ENCODE results near the gene SGCD.

The SGCD gene

GRCh38 chr5:156684216-156684615 is 357.3 kb downstream of the SGCD start:
- no peak for DNase-seq (ENCODE audit: low spot score)
- FAIRE-seq = no peak

- DNase-seq (ENCODE audit: low spot score) (no peak), FAIRE-seq (no peak)
Observed at GRCh38 chr5:156685481-156685880, 358.5 kb downstream of the SGCD start.

GRCh38 chr5:156686380-156686779 is 359.4 kb downstream of the SGCD start:
- DNase-seq (ENCODE audit: low spot score) = no peak
- FAIRE-seq = no peak

GRCh38 chr5:156686796-156687195 is 359.8 kb downstream of the SGCD start:
- FAIRE-seq = no peak
- DNase-seq (ENCODE audit: low spot score) = no peak

GRCh38 chr5:156687514-156687913 is 360.6 kb downstream of the SGCD start:
- DNase-seq (ENCODE audit: low spot score) (no peak), FAIRE-seq (no peak)

- DNase-seq (ENCODE audit: low spot score) (no peak), FAIRE-seq (no peak)
Observed at GRCh38 chr5:156691572-156691971, 364.6 kb downstream of the SGCD start.

- FAIRE-seq (no peak), DNase-seq (ENCODE audit: low spot score) (no peak)
Observed at GRCh38 chr5:156693113-156693512, 366.1 kb downstream of the SGCD start.

GRCh38 chr5:156694598-156694997 is 367.6 kb downstream of the SGCD start:
- FAIRE-seq = no peak

GRCh38 chr5:156695774-156696173 is 368.8 kb downstream of the SGCD start:
- no peak for FAIRE-seq
- no peak for DNase-seq (ENCODE audit: low spot score)

More at GRCh38 chr5:156694598-156694997, 367.6 kb downstream of the SGCD start:
- DNase-seq (ENCODE audit: low spot score) = no peak

GRCh38 chr5:156698323-156698722 is 371.4 kb downstream of the SGCD start:
- no peak for FAIRE-seq
- no peak for DNase-seq (ENCODE audit: low spot score)

GRCh38 chr5:156699147-156699546 is 372.2 kb downstream of the SGCD start:
- no peak for FAIRE-seq
- DNase-seq (ENCODE audit: low spot score) = no peak

GRCh38 chr5:156704139-156704538 is 377.2 kb downstream of the SGCD start:
- no peak for FAIRE-seq
- no peak for DNase-seq (ENCODE audit: low spot score)

- DNase-seq (ENCODE audit: low spot score) = no peak
- no peak for FAIRE-seq
Observed at GRCh38 chr5:156706631-156707030, 379.7 kb downstream of the SGCD start.

- no peak for FAIRE-seq
- no peak for DNase-seq (ENCODE audit: low spot score)
Observed at GRCh38 chr5:156707750-156708149, 380.8 kb downstream of the SGCD start.

- DNase-seq (ENCODE audit: low spot score) (no peak), FAIRE-seq (no peak)
Observed at GRCh38 chr5:156715287-156715686, 388.3 kb downstream of the SGCD start.

- FAIRE-seq (no peak), DNase-seq (ENCODE audit: low spot score) (no peak)
Observed at GRCh38 chr5:156716591-156717380, 389.8 kb downstream of the SGCD start.

GRCh38 chr5:156718985-156719384 is 392.0 kb downstream of the SGCD start:
- no peak for FAIRE-seq
- DNase-seq (ENCODE audit: low spot score) = no peak

GRCh38 chr5:156722358-156722757 is 395.4 kb downstream of the SGCD start:
- no peak for FAIRE-seq
- no peak for DNase-seq (ENCODE audit: low spot score)

GRCh38 chr5:156735477-156735876 is 408.5 kb downstream of the SGCD start:
- DNase-seq (ENCODE audit: low spot score) (no peak), FAIRE-seq (no peak)

GRCh38 chr5:156741516-156741915 is 414.6 kb downstream of the SGCD start:
- FAIRE-seq (no peak), DNase-seq (ENCODE audit: low spot score) (no peak)

- no peak for DNase-seq (ENCODE audit: low spot score)
- no peak for FAIRE-seq
Observed at GRCh38 chr5:156753846-156754245, 426.9 kb downstream of the SGCD start.

GRCh38 chr5:156755421-156756087 is 428.6 kb downstream of the SGCD start:
- FAIRE-seq (no peak), DNase-seq (ENCODE audit: low spot score) (no peak)
